GM08714 (cell line): ENCODE data around the gene FXYD1.

ENCODE experiments used
- H3K4me3 ChIP-seq: fragments of 200-500 bp; sonication (Bioruptor generic); 2 replicates; pipeline ENCODE4 v1.5.1; 2014; ENCODE audit warnings: mild to moderate bottlenecking, low read length, inconsistent platforms
- ZNF274 ChIP-seq: IDR thresholded peaks from 2 replicates; pipeline ENCODE4 v1.6.1; 2012; ENCODE audit warnings: mild to moderate bottlenecking, low read depth, low read length

The FXYD1 gene

DNA sequence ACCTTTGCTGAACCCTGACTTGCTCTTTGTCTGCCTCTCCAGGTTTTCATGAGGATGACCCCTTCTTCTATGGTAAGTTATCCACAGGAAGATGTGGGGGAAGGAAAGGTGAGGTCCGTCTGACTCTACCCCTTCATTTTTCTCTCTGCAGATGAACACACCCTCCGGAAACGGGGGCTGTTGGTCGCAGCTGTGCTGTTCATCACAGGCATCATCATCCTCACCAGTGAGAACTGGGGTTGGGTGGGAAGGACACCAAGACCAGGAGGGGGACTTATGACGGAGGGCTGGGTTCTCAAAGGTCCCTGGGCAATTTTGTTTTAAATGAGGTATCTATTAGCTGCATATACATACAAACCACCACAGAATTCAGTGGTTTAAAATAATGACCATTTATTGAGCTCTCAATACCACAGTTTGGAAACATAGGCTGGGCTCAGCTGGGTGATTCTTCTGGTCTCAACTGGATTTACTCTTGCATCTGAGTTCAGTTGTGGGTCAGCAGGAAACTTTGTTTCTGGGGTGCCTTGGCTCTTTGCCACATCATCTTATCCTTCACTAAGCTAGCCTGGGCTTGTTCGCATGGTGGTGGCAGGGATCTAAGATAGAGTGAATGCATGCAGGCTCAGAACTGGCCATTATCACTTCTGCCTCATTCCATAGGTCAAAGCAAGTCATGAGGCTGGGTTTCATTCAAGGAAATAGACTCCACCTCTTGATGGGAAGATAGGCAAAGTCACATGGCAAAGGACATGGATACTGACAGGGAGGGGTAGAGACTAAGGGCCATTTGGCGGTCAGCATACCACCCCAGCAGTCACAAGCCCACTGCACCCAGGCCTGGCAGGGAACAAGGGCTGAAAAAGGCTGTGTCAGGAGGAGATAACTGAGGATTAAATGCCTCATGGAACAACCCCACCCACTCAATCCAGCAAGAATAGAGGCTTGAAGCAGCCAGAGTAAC, 27.8 kb downstream of the FXYD1 start:
- no peak for TF ChIP-seq ZNF274
- no peak overlapping the region for H3K4me3 ChIP-seq

DNA sequence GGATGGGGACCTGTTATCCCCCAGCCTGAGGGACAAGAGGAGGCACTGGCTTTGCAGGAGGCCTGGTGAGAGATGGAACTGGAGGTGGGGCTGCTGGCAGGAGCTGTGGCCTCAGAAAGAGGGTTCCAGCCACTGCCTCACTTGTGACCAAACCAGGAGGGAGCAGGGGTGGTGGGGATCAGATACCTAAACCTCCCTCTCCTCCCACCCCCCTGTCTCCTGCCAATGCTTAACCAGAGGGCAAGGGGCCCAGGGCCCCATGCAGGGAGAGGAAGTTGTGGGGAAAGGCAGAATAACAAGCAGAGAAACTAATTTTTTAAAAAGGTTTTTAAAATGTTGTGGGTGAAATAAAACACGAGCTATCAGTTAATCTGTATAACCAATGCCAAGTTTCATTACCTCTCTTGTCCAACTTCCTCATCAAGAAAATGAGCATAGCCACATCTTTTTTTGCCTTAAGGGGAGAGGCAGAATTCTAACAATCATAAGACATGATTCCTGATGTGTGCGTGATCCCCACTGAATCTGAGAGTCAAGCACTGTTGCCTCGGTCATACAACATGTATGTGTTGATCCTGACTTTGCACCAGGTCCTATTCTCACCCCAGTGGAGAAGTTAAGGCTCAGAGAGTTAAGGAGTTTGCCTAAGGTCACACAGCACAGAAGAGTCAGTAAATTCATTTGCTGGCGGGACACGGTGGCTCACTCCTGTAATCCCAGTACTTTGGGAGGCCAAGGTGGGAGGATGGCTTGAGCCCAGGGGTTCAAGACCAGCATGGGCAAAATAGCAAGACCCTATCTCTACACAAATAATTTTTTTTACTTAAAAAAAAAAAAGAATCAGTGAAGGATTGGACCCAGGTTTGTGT, 28.9 kb downstream of the FXYD1 start:
- H3K4me3 ChIP-seq: no peak overlapping the region
- no peak for TF ChIP-seq ZNF274

GRCh38 chr19:35168196-35168595, 29.6 kb downstream of the FXYD1 start:
- TF ChIP-seq ZNF274: no peak
- H3K4me3 ChIP-seq: no peak overlapping the region

DNA sequence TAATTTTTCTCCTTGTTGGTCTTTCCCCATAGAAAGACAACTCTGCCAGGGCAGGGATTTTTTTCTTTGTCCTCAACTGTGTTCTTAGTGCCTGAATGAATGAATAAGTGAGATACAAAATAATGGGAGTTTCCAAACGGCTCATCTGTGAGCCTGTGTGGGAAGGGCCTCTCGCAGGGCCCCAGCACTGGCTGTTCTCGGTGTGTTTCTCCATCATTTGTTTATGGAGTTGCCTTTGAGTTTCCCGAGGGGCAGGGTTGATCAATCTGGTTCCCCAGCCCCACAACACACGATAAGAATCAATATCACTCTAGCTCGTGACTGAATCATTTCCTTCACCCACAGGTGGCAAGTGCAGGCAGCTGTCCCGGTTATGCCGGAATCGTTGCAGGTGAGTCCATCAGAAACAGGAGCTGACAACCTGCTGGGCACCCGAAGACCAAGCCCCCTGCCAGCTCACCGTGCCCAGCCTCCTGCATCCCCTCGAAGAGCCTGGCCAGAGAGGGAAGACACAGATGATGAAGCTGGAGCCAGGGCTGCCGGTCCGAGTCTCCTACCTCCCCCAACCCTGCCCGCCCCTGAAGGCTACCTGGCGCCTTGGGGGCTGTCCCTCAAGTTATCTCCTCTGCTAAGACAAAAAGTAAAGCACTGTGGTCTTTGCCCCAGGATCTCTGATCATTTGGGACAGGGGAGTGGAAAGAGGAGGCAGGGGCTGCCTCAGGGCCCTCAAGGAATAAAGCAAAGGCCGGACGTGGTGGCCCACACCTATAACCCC, 30.8 kb downstream of the FXYD1 start:
- no peak overlapping the region for H3K4me3 ChIP-seq
- no peak for TF ChIP-seq ZNF274

DNA sequence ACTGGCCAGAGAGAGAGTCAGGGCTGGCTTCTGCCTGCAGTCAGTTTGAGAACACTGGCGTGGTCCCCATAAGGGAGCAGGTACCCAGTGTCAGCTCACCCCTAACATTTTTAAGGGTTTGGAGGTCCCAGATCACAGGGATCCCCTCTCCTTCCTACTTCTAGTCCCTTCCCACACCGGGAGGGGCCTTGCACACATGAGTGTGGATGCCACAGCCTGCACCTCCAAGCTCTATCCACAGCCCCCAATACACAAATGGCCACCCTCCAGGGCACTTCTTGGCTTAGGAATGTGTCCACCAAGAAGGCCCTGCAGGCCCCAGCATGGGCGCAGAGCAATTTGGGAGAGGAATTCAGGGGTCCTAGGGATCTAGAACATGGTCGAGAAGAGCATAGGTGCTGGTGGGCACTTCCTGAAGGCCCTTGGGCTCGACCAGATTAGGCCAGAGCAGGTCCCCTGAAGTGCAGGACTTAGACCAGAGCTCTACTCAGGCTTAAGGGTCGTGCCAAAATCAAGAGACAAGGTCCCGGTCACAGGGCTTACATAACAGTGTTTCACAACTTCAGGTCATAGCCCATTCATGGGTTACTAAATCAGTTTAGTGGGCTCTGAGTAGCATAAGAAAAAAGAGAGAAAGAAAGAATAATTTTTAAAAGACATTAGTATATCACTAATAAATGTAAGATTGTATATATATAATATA, 31.9 kb downstream of the FXYD1 start:
- TF ChIP-seq ZNF274: no peak
- H3K4me3 ChIP-seq: no peak overlapping the region

DNA sequence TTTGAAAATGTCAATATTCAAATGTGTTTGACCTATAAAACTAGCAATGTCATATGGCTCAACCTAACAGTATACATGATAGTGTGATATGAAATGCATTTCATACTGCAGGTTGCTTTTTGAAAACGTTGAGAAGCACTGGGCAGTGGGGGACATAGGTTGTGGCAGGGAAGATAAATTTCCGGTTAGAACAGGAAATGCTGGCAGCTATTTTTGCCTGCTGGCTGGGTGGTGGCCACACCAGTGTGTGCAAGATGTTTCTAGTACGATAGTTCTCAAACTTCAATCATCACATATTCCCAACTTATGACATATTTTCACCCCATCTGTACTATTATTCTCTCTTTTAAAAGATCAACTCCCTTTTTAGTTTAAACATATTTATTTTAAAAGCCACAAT, 33.1 kb downstream of the FXYD1 start:
- H3K4me3 ChIP-seq: no peak overlapping the region
- no peak for TF ChIP-seq ZNF274

- no peak overlapping the region for H3K4me3 ChIP-seq
- TF ChIP-seq ZNF274: no peak
Observed at GRCh38 chr19:35174226-35174625, 35.6 kb downstream of the FXYD1 start.

GRCh38 chr19:35176181-35176570, 37.6 kb downstream of the FXYD1 start:
- H3K4me3 ChIP-seq: no peak overlapping the region
- TF ChIP-seq ZNF274: no peak

DNA sequence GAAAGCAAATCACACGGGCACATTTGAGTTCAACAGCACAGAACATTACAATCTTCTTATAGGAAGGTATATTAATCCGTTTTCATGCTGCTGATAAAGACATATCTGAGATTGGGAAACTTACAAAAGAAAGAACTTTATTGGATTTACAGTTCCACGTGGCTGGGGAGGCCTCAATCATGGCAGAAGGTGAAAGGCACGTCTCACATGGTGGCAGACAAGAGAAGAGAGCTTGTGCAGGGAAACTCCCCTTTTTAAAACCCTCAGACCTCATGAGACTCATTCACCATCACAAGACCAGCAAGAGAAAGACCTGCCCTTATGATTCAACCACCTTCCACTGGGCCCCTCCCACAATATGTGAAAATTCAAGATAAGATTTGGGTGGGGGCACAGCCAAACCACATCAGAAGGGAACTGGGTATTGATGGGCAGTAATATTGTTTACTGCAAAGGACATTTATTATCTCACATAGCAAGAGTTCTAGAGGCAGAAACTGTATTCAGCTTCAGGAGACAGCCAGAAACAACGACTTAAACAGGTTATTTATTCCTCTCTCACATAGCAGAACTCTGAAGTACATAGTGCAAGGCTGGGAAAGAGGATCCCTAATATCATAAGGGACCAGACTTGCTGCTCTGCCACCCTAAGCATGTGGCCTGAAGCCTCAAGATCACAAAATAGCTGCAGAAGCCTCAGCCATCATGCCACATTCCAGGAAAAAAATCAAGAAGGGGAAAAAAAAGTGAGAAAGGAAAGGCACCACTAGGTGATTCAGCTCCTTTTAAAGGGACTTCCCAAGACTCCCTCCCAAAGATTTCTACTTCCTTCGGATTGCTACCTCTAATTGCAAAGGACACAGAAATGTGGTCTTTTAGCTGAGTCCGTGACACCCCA, 39.0 kb downstream of the FXYD1 start:
- H3K4me3 ChIP-seq: no peak overlapping the region
- no peak for TF ChIP-seq ZNF274

GRCh38 chr19:35178701-35179100, 40.1 kb downstream of the FXYD1 start:
- no peak for TF ChIP-seq ZNF274
- H3K4me3 ChIP-seq: no peak overlapping the region

DNA sequence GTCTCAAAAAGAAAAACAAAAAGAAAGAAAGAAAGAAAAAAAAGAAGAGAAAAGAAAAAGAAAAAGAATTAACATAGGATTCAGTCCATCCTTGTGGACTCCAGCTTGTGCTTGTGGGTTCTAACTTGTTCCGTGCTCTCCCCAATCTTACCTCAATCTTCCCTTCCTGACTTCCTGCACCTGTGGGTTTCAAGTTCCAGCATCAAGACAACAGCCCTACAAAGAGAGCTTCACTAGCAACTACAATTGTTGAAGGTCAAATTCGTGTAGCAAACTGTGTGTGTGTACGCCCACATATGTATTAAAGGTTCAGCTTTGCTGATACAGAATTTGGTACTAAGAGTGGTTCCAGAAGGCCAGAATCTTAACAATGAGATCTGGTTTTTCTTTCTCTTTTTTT, 41.2 kb downstream of the FXYD1 start:
- no peak overlapping the region for H3K4me3 ChIP-seq
- no peak for TF ChIP-seq ZNF274

DNA sequence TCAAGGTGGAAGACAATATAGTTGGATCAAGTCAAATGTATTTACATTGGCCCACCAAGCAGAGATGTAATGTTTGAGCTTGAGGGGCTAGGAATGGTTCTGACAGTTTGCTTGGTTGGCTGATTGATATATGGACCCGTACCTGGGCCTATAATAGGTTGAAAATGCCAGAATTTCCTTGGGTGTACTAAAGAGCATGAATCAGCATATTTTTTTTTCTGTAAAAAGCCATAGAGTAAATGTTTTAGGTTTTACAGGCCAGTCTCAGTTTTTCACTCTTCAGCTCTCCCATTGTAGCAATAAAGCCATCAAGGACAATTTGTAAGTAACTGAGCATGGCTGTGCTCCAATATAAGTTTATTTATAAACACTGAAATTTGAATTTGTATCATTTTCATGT, 42.8 kb downstream of the FXYD1 start:
- TF ChIP-seq ZNF274: no peak
- no peak overlapping the region for H3K4me3 ChIP-seq

- H3K4me3 ChIP-seq: no peak overlapping the region
- no peak for TF ChIP-seq ZNF274
Observed at GRCh38 chr19:35184267-35184666, 45.6 kb downstream of the FXYD1 start.
